GM12878 (cell line): ENCODE data around the gene ITGB2. TPM values are rescaled to one million over a fixed set of nuclear protein-coding genes. Genes with fewer than 3 reads are reported as not detected.

Experiments used
- ATAC-seq: fragments of 200-7000 bp; cut with Tn5 transposase; 3 replicates; pipeline ENCODE4 v1.9.1; 2020; ENCODE audit warnings: mild to moderate bottlenecking, moderate library complexity
- BruUV-seq: library from RNA; stranded (reverse); fragments of 400-500 nt; replicated peaks from 2 replicates; lab custom pipeline; 2021; lab: Mats Ljungman, UMichigan
- CTCF ChIA-PET: fragments of 300-600 bp; sonication (Branson Sonifier 250); formaldehyde crosslinking; extraction: SDS; loops from one replicate; lab custom pipeline; 2021; ENCODE audit warnings: inconsistent platforms; lab: Yijun Ruan, JAX
- POLR2A ChIA-PET: fragments of 350-600 bp; formaldehyde crosslinking; extraction: SDS; loops from one replicate; lab custom pipeline; 2021; ENCODE audit warnings: inconsistent platforms; lab: Charles Lee
- RAD21 ChIA-PET: fragments of 300-600 bp; sonication (Branson Sonifier 250); formaldehyde crosslinking; loops from one replicate; lab custom pipeline; 2023; ENCODE audit warnings: antibody characterized with exemption; ENCODE audit not compliant: unreplicated experiment; lab: Charles Lee
- SMC1A ChIA-PET: fragments of 300-600 bp; sonication (Branson Sonifier 250); formaldehyde crosslinking; loops from one replicate; lab custom pipeline; 2023; ENCODE audit not compliant: unreplicated experiment, uncharacterized antibody; lab: Charles Lee
- DNase-seq: peaks from one replicate; pipeline ENCODE4 v3.0.0-alpha.2; 2011; ENCODE audit warnings: low read depth, low spot score
- FAIRE-seq: peaks from 3 replicates; lab custom pipeline; 2011; peaks lifted over from hg19 to GRCh38; lab: Jason Lieb, UNC
- H2AFZ ChIP-seq: 2 replicates; pipeline ENCODE4 v1.6.0; 2011; ENCODE audit warnings: low read depth, low read length, control low read depth; ENCODE audit not compliant: control insufficient read depth
- H3K27ac ChIP-seq: 2 replicates; pipeline ENCODE4 v1.5.1; 2011; ENCODE audit warnings: control low read depth; ENCODE audit not compliant: control insufficient read depth, insufficient read depth
- H3K27me3 ChIP-seq, 2 experiments: replicated peaks in 1 of 2; 2 replicates each; pipeline versions ENCODE4 v1.6.0 to v1.6.1; 2011; ENCODE audit warnings: low read length in 1 of 2; ENCODE audit not compliant: control insufficient read depth in 2 of 2, insufficient read depth in 2 of 2
- H3K36me3 ChIP-seq, 2 experiments: 2 replicates each; pipeline ENCODE4 v1.5.1; 2011; ENCODE audit warnings: low read length in 1 of 2; ENCODE audit not compliant: control insufficient read depth in 2 of 2, insufficient read depth in 2 of 2
- H3K4me1 ChIP-seq: 2 replicates; pipeline ENCODE4 v1.6.1; 2011; ENCODE audit warnings: mild to moderate bottlenecking, low read length, moderate library complexity, mixed read lengths; ENCODE audit not compliant: control insufficient read depth, insufficient read depth
- H3K4me2 ChIP-seq: 2 replicates; pipeline ENCODE4 v1.6.0; 2011; ENCODE audit warnings: control low read depth; ENCODE audit not compliant: control insufficient read depth, insufficient read depth
- H3K4me3 ChIP-seq: fragments of 200-600 bp; sonication (generic); 2 replicates; pipeline ENCODE4 v1.5.1; 2016
- H3K79me2 ChIP-seq: 2 replicates; pipeline ENCODE4 v1.6.0; 2011; ENCODE audit warnings: low read length; ENCODE audit not compliant: control insufficient read depth, insufficient read depth
- H3K9ac ChIP-seq: 2 replicates; pipeline ENCODE4 v1.8.0; 2011; ENCODE audit warnings: low read length, control low read depth, mixed read lengths; ENCODE audit not compliant: control insufficient read depth, insufficient read depth
- H3K9me3 ChIP-seq: replicated peaks from 3 replicates; pipeline ENCODE4 v1.5.1; 2011; ENCODE audit warnings: mild to moderate bottlenecking, low read length; ENCODE audit not compliant: control insufficient read depth, insufficient read depth
- H4K20me1 ChIP-seq: 2 replicates; pipeline ENCODE4 v1.6.0; 2011; ENCODE audit not compliant: control insufficient read depth, insufficient read depth
- CUX1 ChIP-seq: IDR thresholded peaks from 2 replicates; pipeline ENCODE4 v1.6.1; 2012; ENCODE audit warnings: improper control_type of control experiment, low read depth, low read length; ENCODE audit not compliant: insufficient replicate concordance
- FOS ChIP-seq: IDR thresholded peaks from 3 replicates; pipeline ENCODE4 v1.6.1; 2011; ENCODE audit warnings: borderline replicate concordance; ENCODE audit not compliant: insufficient read length; ENCODE audit errors: extremely low read depth
- RAD21 ChIP-seq: IDR thresholded peaks from 2 replicates; pipeline ENCODE4 v1.6.1; 2011; ENCODE audit warnings: mild to moderate bottlenecking, low read depth, low read length, moderate library complexity; ENCODE audit not compliant: insufficient read depth
- SMC3 ChIP-seq: IDR thresholded peaks from 2 replicates; pipeline ENCODE4 v1.6.1; 2011; ENCODE audit warnings: low read length, improper control_type of control experiment, borderline replicate concordance
- WRNIP1 ChIP-seq: IDR thresholded peaks from 2 replicates; pipeline ENCODE4 v1.6.1; 2011; ENCODE audit warnings: low read depth, low read length, improper control_type of control experiment, borderline replicate concordance
- WGBS: methylation state at CpG from one replicate; pipeline ENCODE4 v1.1.6; 2016; ENCODE audit warnings: low lambda C conversion rate; ENCODE audit not compliant: insufficient replicate concordance, insufficient coverage; ENCODE audit errors: missing lambda C conversion rate; 5-methylcytosine and 5-hydroxymethylcytosine counted together
- in situ Hi-C: fragments of 300-500 bp; cut with MboI; formaldehyde crosslinking; loops from 9 replicates; pipeline ENCODE4 v1.14.3; 2018; ENCODE audit warnings: mixed read lengths
- intact Hi-C: fragments of 100-400 bp; cut with micrococcal nuclease; formaldehyde crosslinking; loops from one replicate; pipeline ENCODE4 v1.14.2; 2022; ENCODE audit not compliant: unreplicated experiment
- polyA plus RNA-seq, 11 experiments: library from polyadenylated mRNA; depleted of rRNA in 4 of 11; unstranded in 6 of 11; stranded (reverse) in 5 of 11; fragments of >200 nt; fragmentation: Nextera tagmentation in 4 of 11; fragmentation: Illumina TruSeq in 1 of 11; extraction: Ambion mirVana in 4 of 11; extraction: Trizol in 1 of 11; gene quantifications; 1 replicate in 1 of 11; 2 replicates in 10 of 11; pipeline versions ENCODE4 v1.2.1 to v1.2.3, GENCODE V29; 2011 to 2016; ENCODE audit warnings: inconsistent platforms in 2 of 11, missing spikeins in 2 of 11, low read depth in 1 of 11
- total RNA-seq, 4 experiments: library from RNA; depleted of rRNA in 3 of 4; stranded (reverse); fragments of >200 nt in 3 of 4; fragmentation: Illumina TruSeq in 1 of 4; extraction: Trizol in 1 of 4; gene quantifications; 2 replicates each; pipeline versions ENCODE4 v1.2.1 to v1.2.3, GENCODE V29; 2013 to 2021
- TF ChIP-seq, protein P1 (sequence below), 3 experiments: IDR thresholded peaks in 2 of 3; conservative IDR thresholded peaks in 1 of 3; 2 replicates each; pipeline ENCODE4 v1.5.1; 2011; ENCODE audit warnings: low read depth in 3 of 3, low read length in 3 of 3, mild to moderate bottlenecking in 3 of 3, control low read depth in 2 of 3, moderate library complexity in 2 of 3, inconsistent platforms in 1 of 3, mixed read lengths in 1 of 3; ENCODE audit not compliant: control insufficient read depth in 2 of 3, insufficient read depth in 1 of 3; ENCODE audit errors: extremely low read depth in 1 of 3

The ITGB2 gene
- total and polyA plus RNA-seq, 10 of the 15 experiments (the other 5 are each of a cell fraction or from before 2014, with no cell fraction given), result 8.0 to 172 (median 58.9) TPM

GRCh38 chr21:44911384-44912157 lies 9.1 kb downstream of the ITGB2 start:
- Histone ChIP-seq H3K4me2 (peak overlapping the region; percentile 31), H3K4me3 (no peak overlapping the region), H4K20me1 (no peaks in the 10 kb centered on the region), H3K4me1 (peaks cover 35% of the 10 kb centered on the region), H3K79me2 (peaks cover 10% of the 10 kb centered on the region), H3K27me3 (no peaks in the 10 kb centered on the region), H3K36me3 (peaks cover 3 to 15% of the 10 kb centered on the region in 2 experiments; a peak in 3 of 4 replicates), H3K9ac (peak overlapping the region; percentile 10), H3K9me3 (no peaks in the 10 kb centered on the region), H2AFZ (peak overlapping the region; percentile 42), H3K27ac (peak overlapping the region; percentile 62)
- ChIA-PET CTCF (interaction anchor here (1.3 kb wide), 1 partner anchor 227 kb away, joined by 3 read pairs; no protein-coding TSS in a partner anchor), SMC1A (no interaction called here), POLR2A (no interaction called here), RAD21 (no interaction called here)
- in situ Hi-C loops, result no loop called here
- FAIRE-seq (peak; percentile 47), DNase-seq (no peak), ATAC-seq (no peak; the same call in 2 of the 3 replicates)
- TF ChIP-seq SMC3 (peak; percentile 28; the same call in 1 of the 2 replicates), RAD21 (peak; percentile 68), FOS (no peak), WRNIP1 (no peak), CUX1 (no peak)
- TF ChIP-seq, protein P1, sequence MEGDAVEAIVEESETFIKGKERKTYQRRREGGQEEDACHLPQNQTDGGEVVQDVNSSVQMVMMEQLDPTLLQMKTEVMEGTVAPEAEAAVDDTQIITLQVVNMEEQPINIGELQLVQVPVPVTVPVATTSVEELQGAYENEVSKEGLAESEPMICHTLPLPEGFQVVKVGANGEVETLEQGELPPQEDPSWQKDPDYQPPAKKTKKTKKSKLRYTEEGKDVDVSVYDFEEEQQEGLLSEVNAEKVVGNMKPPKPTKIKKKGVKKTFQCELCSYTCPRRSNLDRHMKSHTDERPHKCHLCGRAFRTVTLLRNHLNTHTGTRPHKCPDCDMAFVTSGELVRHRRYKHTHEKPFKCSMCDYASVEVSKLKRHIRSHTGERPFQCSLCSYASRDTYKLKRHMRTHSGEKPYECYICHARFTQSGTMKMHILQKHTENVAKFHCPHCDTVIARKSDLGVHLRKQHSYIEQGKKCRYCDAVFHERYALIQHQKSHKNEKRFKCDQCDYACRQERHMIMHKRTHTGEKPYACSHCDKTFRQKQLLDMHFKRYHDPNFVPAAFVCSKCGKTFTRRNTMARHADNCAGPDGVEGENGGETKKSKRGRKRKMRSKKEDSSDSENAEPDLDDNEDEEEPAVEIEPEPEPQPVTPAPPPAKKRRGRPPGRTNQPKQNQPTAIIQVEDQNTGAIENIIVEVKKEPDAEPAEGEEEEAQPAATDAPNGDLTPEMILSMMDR (IDR thresholded peaks at IDR 0.05 in 2 of 3, conservative IDR thresholded peaks at IDR 0.05 in 1 of 3; ENCODE audit: control insufficient read depth in 2 of 3, extremely low read depth in 1 of 3, insufficient read depth in 1 of 3, low read depth in 3 of 3, low read length in 3 of 3), result peak in 2 of 3 experiments; percentile 19 to 70; a peak in 3 of 6 replicates
- intact Hi-C loops, result no loop called here
- WGBS, result 37% methylated on average over 19 of the region's 19 CpGs
- BruUV-seq, result no TSS peak
